Measurements from ENCODE around the gene ADRA2C.

ADRA2C gene

GRCh38 chr4:3799496-3799895 lies 33.3 kb downstream of the ADRA2C start:
- no peak for FAIRE-seq

GRCh38 chr4:3800351-3800750 lies 34.2 kb downstream of the ADRA2C start:
- FAIRE-seq, result no peak

GRCh38 chr4:3801521-3801920 lies 35.3 kb downstream of the ADRA2C start:
- no peak for FAIRE-seq

GRCh38 chr4:3801931-3802550 lies 35.9 kb downstream of the ADRA2C start:
- FAIRE-seq, result no peak

- no peak for FAIRE-seq
Measured at GRCh38 chr4:3802571-3803474, 36.6 kb downstream of the ADRA2C start.

DNA sequence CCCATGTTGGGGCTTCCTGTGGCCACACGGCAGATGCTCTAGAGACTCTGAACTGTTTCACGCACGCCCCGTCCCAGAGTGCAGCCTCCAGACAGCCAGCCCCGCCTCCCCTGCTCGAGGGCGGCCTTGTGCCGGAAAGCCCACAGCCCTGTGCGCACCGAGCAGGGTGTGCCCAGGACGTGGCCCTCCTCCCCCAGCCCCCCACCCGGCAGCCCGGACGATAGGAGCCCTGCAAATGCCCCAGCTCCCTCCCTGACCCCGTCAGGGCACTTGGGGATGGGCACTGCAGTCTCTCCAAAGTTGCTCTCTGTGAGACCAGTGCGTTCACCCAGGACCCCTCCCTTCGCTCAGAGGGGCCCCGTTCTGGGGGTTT lies 37.3 kb downstream of the ADRA2C start:
- no peak for FAIRE-seq

DNA sequence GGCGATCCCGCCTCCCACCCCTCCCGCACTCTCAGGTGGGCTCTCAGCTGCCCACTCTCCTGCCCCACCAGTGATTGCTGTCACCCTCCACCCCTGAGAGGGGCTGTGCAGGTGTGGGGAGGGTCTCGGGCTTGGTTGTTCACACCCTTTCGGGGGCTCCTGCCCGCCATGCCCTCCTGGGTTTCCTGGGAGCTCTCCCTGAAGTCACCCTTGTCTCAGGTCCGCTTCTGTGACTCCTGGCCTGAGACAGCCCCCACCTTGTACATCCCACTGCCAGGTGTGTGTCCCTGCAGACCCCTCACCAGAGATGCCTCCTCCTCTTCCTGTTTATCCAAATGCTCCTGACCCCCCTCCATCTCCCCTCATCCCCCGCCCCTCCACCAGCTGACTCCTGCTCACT lies 37.8 kb downstream of the ADRA2C start:
- FAIRE-seq, result no peak

DNA sequence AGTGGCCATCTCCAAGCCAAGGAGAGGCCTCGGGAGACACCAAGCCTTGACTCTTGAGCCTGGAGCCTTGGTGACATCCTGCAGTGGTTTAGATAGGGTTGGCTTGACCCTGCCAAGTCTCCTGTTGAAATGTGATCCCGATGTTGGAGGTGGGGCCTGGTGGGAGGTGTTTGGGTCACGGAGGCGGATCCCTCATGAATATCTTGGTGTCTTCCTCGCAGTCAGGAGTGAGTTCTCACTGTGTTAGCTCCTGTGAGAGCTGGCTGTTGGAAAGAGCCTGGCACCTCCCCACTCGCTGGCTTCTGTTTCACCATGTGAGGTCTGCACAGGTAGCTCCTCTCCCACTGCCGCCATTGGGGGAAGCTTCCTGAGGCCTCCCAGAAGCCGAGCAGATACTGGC lies 38.8 kb downstream of the ADRA2C start:
- no peak for FAIRE-seq

DNA sequence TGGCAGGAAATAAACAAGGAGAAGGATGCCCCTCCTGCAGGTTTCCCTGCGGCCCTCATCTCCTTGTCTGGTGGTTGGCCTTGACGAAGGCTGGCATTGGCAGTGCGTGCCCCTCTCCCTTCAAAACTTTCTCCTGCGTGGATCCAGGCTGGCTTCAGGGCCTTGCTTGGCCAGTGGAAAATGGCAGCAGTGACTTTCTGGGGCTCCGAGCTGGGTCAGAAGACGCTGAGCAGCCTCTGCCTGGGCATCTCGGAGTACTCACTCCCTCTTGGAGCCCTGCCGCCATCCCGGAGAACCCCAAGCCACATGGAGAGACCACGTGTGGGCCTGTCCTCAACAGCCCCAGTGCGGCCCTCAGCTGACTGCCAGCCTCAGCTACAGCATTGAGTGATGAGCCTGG lies 39.5 kb downstream of the ADRA2C start:
- no peak for FAIRE-seq

GRCh38 chr4:3807311-3807710 lies 41.1 kb downstream of the ADRA2C start:
- FAIRE-seq, result no peak

DNA sequence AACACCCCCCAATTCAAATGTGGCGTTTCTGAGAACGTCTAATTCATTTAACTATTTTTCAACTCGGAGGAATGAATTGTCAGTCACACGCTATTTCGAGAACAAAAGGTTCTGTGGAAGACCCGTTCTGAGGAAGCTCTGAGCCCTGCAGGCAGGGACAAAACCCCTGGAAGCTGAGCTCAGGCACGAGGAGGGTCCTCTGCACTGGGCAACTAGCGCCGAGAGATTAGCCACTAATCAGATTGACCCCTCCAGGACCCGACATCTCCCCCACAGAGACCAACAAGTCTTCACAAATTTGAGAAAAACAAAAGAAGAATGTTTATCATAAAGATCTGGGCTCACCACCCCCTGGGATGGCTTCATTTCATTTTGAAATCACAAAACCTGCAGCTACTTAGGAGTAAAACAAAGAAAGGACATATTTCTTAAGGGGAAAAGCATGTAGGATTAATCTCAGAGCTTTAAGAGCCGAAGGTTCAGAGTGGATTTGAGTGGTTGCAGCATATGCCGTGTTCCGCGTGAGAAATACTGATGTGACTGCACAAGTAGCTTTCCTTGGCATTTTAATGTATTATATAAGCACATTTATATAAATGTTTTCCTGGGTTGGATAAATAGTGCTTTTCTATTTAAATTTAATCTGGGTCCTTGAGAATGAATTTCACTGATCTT lies 41.8 kb downstream of the ADRA2C start:
- no peak for FAIRE-seq

DNA sequence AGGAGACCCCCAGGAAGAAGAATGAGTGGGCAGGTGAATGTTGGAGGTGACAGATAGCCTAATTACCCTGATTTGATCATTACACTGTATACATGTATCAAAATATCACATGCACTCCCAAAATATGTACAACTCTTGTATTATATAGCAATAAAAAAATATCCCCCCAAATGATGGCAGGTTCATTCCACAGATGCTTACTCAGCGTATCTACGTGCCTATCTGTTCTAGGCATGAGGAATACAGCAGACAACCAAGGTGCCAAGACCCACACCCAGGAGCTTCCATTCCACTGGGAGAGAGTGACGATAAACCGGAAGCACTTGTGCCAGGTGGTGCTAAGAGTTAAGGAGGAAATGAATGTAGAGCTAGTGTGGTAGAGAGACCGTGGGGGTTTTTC lies 42.4 kb downstream of the ADRA2C start:
- FAIRE-seq, result no peak

DNA sequence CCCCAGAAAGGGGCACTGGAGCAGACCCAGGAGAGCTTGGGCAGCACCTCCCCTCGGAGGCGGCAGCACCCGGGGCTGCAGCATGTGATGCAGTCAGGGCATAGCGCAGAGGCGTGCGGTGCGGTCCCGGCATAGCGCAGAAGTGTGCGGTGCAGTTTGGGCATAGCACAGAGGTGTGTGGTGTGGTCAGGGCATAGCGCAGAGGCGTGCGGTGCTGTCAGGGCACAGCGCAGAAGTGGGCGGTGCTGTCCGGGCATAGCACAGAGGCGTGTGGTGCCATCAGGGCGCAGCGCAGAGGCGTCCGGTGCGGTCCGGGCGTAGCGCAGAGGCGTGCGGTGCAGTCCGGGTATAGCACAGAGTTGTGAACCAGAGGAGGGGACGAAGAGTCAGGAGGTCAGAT lies 42.8 kb downstream of the ADRA2C start:
- FAIRE-seq, result no peak

DNA sequence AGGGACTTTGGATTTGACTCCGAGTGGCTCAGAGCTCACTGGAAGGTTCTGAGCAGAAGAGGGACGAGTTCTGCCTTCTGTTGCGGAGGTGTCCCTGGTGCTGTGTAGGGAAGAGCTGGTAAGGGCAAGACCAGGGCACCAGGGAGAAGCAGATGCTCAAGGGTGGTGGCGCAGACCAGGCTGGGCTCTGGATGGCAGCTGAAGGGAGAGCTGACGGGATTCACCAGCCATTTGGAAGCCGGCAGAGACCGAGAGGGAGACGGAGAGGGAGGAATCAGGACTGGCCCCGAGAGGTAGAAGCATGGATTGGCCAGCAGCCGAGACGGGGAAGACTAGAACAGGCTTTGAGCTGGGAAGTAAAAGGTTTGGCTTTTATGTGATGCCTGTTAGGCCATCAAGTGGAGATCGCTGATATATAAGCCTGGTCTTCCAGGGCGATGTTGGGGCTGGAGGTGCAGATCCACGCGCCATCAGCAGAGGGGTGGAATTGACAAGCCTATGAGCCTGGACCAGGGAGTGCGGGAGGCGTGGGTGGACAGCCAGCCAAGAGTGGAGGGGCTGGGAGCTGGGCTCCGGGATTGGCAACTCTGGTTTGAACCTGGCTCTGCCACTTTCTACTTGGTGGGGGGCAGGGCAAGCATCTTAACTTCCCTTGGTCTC lies 43.4 kb downstream of the ADRA2C start:
- FAIRE-seq, result no peak

DNA sequence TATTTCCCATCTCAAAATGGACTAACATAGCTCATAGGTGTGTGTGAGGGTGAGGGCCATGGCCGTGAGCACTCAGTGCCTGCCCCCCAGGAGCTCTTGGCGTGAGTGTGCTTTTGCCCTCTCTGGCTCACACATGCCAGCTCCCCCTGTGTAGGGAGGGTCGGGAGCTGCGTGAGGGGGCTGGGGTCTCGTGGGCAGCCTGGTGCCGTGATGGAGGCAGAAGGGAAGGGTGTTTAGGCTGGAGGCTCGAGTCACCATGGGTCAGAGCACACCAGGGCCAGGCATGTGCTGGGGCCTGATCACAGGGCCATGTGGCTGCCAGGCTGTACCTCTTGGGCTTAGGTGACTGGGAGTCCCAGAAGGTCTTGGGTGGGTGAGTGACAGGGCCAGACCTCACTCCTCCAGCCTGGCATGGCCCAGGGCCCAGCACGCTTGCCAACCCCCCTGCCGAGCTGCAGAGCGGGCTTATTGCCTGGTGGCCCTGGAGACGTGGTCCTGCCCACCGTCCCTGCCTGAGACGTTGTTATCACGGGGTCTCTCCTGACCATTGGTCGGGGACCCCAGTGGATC lies 44.0 kb downstream of the ADRA2C start:
- no peak for FAIRE-seq

DNA sequence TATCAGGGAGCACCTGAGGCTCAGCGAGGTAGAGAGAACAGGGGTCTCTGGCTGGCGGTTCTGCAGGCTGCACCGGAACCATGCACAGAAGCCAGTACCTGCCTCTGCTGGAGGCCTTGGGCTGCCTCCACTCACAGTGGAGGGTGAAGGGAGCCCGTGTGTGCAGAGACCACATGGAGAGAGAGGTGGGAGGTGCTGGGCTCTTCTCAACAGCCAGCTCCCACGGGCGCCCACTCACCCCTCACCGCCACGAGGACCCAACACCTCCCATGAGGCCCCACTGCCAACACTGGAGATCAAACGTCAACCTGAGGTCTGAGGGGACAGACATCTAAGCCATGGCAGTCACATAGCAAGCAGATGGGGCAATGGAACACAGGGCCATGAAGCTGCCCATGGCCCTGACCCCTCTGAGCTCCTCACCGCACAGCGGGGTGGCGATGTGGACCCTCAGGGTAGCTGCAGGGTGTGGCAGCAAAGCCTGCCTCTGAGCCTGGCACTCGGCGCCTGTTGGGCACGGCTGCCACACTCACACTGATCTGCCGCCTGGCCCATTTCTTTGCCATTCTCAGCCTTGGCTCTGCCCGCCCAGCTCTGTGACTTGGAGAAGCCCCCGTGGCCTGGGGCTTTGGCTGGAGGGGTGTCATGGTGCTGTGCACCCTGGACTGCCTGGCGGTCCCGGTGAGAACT lies 44.8 kb downstream of the ADRA2C start:
- FAIRE-seq, result no peak

DNA sequence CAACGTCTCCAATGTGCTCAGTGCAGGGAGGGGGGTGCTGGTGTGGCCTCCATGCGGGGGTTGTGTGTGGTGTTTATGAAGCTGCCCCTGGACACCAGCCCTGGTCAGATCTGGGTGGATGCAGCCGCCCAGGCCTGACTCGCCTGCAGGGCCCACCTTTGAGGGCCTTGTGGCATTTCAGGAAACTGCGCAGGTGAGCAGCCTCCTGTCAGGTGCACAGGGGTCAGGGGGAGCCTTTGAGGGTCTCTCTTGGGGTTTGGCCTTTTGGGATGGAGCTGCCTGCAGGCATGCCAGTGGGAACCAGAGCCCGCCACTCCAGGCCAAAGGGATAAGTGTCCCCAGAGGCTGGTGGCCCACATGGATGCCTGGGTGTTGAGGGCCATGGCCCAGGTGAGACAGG lies 45.4 kb downstream of the ADRA2C start:
- FAIRE-seq, result no peak

- FAIRE-seq, result no peak
Measured at GRCh38 chr4:3812211-3812934, 46.2 kb downstream of the ADRA2C start.

DNA sequence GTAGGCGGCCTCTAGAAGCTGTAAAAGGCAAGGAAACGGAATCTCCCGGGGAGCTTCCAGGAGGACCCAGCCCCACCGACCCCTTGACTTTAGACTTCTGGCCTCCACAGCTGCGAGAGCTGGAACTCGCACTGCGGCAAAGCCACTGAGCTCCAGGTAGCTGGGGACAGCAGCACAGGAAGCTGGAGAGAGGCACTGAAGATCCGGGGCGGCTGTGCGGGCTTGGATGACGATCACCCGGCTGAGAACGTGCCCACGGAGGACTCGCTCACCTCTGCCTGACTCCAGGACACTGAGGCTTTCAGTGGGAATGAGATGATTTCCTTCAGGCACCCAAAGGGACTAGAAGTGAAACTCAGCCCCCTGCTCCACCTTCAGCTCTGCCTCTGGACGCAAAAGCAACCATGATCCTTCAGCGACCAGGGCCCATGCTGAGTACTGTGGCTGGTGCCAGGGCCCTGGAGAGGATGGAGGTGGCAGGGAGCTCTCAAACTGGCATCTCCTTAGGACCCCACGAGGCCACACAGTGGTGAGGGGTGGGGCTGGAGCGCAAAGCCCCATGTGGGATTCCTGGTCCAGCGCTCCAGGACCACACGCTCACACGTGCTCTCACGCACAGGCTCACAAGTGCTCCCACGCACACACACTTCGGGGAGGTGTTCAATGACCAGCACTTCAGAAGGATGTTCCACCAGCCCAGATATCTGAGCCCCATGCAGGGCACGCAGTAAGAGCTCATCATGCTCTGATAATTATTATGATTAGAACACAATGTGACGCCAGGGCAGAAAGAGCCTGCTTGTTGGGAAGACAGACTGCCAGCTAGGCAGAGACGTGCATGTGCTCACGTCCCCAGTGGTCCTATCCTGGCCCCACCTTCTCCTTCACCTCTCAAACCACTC lies 47.2 kb downstream of the ADRA2C start:
- FAIRE-seq, result no peak

DNA sequence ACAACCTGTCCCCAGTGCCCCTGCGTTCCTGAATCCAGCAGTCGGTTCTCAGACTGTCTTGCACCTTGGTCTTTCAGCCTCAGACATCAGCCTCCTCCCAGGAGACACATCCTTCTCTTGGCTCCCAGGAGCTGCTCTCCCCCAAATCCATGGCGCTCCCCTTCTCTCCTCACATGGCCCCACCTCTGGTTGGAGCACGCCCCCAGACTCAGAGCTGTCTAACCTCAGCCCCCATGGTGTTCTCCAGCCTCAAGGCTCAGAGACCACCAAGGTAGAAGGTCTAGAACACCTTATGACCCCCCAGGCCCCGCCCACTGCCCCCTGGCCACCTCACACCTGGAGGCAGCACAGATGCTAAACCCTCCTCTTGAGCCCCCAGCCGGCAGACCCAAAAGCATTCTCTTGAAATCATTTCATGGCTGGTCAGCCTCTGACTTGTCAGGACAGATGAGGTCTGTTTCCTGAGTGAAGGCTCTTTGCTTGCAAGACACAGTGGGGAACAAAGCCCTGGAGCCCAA lies 47.9 kb downstream of the ADRA2C start:
- no peak for FAIRE-seq

All from endometrium (tissue), 2 donors.